GM23338 (cell line): Measurements from ENCODE around the gene HCRT. TPM values are rescaled to one million over a fixed set of nuclear protein-coding genes. Genes with fewer than 3 reads are reported as not detected.

Experiments
- ATAC-seq: fragments of 200-7000 bp; cut with Tn5 transposase; 3 replicates; pipeline ENCODE4 v1.9.1; 2020
- DNase-seq: peaks from one replicate; pipeline ENCODE4 v3.0.0-alpha.2; 2015; ENCODE audit warnings: low spot score
- H2AFZ ChIP-seq: fragments of 200-600 bp; sonication (generic); 2 replicates; pipeline ENCODE4 v1.8.0; 2016; ENCODE audit warnings: antibody characterized with exemption, mild to moderate bottlenecking, moderate library complexity
- H3F3A ChIP-seq: fragments of 200-600 bp; sonication (generic); replicated peaks from 2 replicates; pipeline ENCODE4 v1.8.0; 2017; ENCODE audit warnings: antibody characterized with exemption, mixed run types, low read depth
- H3K27ac ChIP-seq: fragments of 200-600 bp; sonication (generic); 2 replicates; pipeline ENCODE4 v1.6.1; 2016; ENCODE audit warnings: low read depth
- H3K27me3 ChIP-seq: fragments of 200-600 bp; sonication (generic); 2 replicates; pipeline ENCODE4 v1.8.0; 2016; ENCODE audit warnings: mild to moderate bottlenecking, mixed run types, moderate library complexity; ENCODE audit not compliant: insufficient read depth
- H3K36me3 ChIP-seq: fragments of 200-600 bp; sonication (generic); 2 replicates; pipeline ENCODE4 v1.8.0; 2016; ENCODE audit warnings: mild to moderate bottlenecking; ENCODE audit not compliant: insufficient read depth
- H3K4me1 ChIP-seq: fragments of 200-600 bp; sonication (generic); 2 replicates; pipeline ENCODE4 v1.8.0; 2016; ENCODE audit warnings: mild to moderate bottlenecking, moderate library complexity; ENCODE audit not compliant: insufficient read depth
- H3K4me2 ChIP-seq: fragments of 200-600 bp; sonication (generic); 2 replicates; pipeline ENCODE4 v1.7.1; 2017; ENCODE audit warnings: mixed run types
- H3K4me3 ChIP-seq: fragments of 200-600 bp; sonication (generic); 2 replicates; pipeline ENCODE4 v1.6.1; 2016; ENCODE audit warnings: mixed run types
- H3K79me2 ChIP-seq: fragments of 200-600 bp; sonication (generic); replicated peaks from 2 replicates; pipeline ENCODE4 v1.8.0; 2017; ENCODE audit warnings: mild to moderate bottlenecking; ENCODE audit not compliant: insufficient read depth
- H3K9me2 ChIP-seq: fragments of 200-600 bp; sonication (generic); 2 replicates; pipeline ENCODE4 v1.8.0; 2017; ENCODE audit not compliant: insufficient read depth
- H4K20me1 ChIP-seq: fragments of 200-600 bp; sonication (generic); replicated peaks from 2 replicates; pipeline ENCODE4 v1.8.0; 2017; ENCODE audit warnings: mild to moderate bottlenecking; ENCODE audit not compliant: insufficient read depth
- H3K27ac Mint-ChIP-seq: 2 replicates; pipeline ENCODE4 v1.8.0; 2020; ENCODE audit warnings: inconsistent platforms, mild to moderate bottlenecking, moderate library complexity, mixed read lengths
- H3K27me3 Mint-ChIP-seq: 3 replicates; pipeline ENCODE4 v1.8.0; 2022; ENCODE audit warnings: low read depth, mild to moderate bottlenecking, moderate library complexity, mixed read lengths, inconsistent platforms; ENCODE audit not compliant: insufficient read depth, poor library complexity
- H3K36me3 Mint-ChIP-seq: 3 replicates; pipeline ENCODE4 v1.8.0; 2021; ENCODE audit warnings: low read depth, mild to moderate bottlenecking, inconsistent platforms, moderate library complexity, mixed read lengths
- H3K4me1 Mint-ChIP-seq: 3 replicates; pipeline ENCODE4 v1.8.0; 2020; ENCODE audit warnings: mild to moderate bottlenecking, inconsistent platforms, mixed read lengths
- H3K4me3 Mint-ChIP-seq: 3 replicates; pipeline ENCODE4 v1.8.0; 2021; ENCODE audit warnings: moderate library complexity, mild to moderate bottlenecking, inconsistent platforms, mixed read lengths
- H3K9me3 Mint-ChIP-seq: 3 replicates; pipeline ENCODE4 v1.8.0; 2020; ENCODE audit warnings: moderate library complexity, mild to moderate bottlenecking, inconsistent platforms, mixed read lengths
- CREB1 ChIP-seq: fragments of 250-450 bp; sonication (Bioruptor Pico); IDR thresholded peaks from 2 replicates; pipeline ENCODE4 v1.5.0; 2020; ENCODE audit warnings: low read depth, mild to moderate bottlenecking, moderate library complexity
- EZH2 ChIP-seq: fragments of 200-600 bp; sonication (generic); IDR thresholded peaks from one replicate; pipeline ENCODE4 v1.8.0; 2017; ENCODE audit warnings: antibody characterized with exemption, mild to moderate bottlenecking, low read depth; ENCODE audit not compliant: unreplicated experiment
- JUNB ChIP-seq: IDR thresholded peaks from one replicate; pipeline ENCODE4 v1.6.1; 2016; ENCODE audit warnings: antibody characterized with exemption; ENCODE audit not compliant: unreplicated experiment
- NANOG ChIP-seq: IDR thresholded peaks from 2 replicates; pipeline ENCODE4 v1.6.1; 2016; ENCODE audit warnings: antibody characterized with exemption, borderline replicate concordance
- POLR2AphosphoS5 ChIP-seq: IDR thresholded peaks from 2 replicates; pipeline ENCODE4 v1.6.1; 2016; ENCODE audit warnings: antibody characterized with exemption, low read depth
- STAT1 ChIP-seq: IDR thresholded peaks from one replicate; pipeline ENCODE4 v1.6.1; 2016; ENCODE audit warnings: antibody characterized with exemption; ENCODE audit not compliant: unreplicated experiment
- ZNF114 ChIP-seq: fragments of 250-450 bp; sonication (Bioruptor Pico); IDR thresholded peaks from 2 replicates; pipeline ENCODE4 v1.5.0; 2020; ENCODE audit warnings: mild to moderate bottlenecking, moderate library complexity
- ZNF331 ChIP-seq: fragments of 250-450 bp; sonication (Bioruptor Pico); IDR thresholded peaks from 2 replicates; pipeline ENCODE4 v1.5.0; 2020; ENCODE audit warnings: low read depth, mild to moderate bottlenecking, moderate library complexity
- polyA plus RNA-seq: library from polyadenylated mRNA; unstranded; fragments of >200 nt; fragmentation: Nextera tagmentation; extraction: Ambion mirVana; gene quantifications from 2 replicates; pipeline ENCODE4 v1.2.1, GENCODE V29; 2016
- total RNA-seq: library from RNA; depleted of rRNA; stranded (reverse); fragments of >200 nt; shearing (Covaris generic); gene quantifications from 2 replicates; pipeline ENCODE4 v1.2.3, GENCODE V29; 2014
- TF ChIP-seq, protein P1 (sequence below): fragments of 250-450 bp; sonication (Bioruptor Pico); IDR thresholded peaks from 2 replicates; pipeline ENCODE4 v1.5.0; 2020; ENCODE audit warnings: mild to moderate bottlenecking, moderate library complexity
- TF ChIP-seq, protein P2 (sequence below): IDR thresholded peaks from 2 replicates; pipeline ENCODE4 v1.6.1; 2016; ENCODE audit warnings: antibody characterized with exemption
- TF ChIP-seq, protein P3 (sequence below), 2 experiments: fragments of 200-600 bp in 1 of 2; sonication (generic) in 1 of 2; conservative IDR thresholded peaks; 2 replicates each; pipeline versions ENCODE4 v1.5.1 to v1.6.1; 2016 to 2017; ENCODE audit warnings: antibody characterized with exemption in 2 of 2, low read depth in 2 of 2, mild to moderate bottlenecking in 2 of 2, moderate library complexity in 1 of 2
- TF ChIP-seq, protein P4 (sequence below): IDR thresholded peaks from one replicate; pipeline ENCODE4 v1.6.1; 2018; ENCODE audit warnings: antibody characterized with exemption; ENCODE audit not compliant: unreplicated experiment

HCRT gene
- total and polyA plus RNA-seq, 2 experiments from 2014 or later: not detected

DNA sequence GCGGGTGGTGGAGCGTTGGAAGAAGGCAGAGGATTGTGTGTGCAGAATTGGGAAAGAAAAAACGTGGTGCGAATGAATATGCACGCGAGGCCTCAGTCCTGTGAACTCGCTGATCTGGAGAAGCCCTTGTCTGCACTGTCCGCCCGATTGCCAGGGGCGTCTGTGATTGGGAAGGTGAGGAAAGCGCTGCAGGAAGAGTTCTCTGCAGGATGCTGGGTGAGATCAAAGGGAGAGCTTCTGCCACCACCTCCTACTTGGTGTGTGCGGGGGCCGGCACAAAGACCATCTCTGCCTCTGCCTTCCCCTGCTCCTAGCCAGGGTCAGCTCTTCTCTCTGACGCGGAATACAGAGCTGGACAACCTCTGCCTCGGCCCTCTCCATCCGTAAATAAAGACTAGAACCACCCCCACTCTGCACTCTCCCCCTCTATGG is 29.6 kb downstream of the HCRT start:
- Histone ChIP-seq H3K4me1 (peaks cover 17% of the 10 kb centered on the region), H4K20me1 (peaks cover 24% of the 10 kb centered on the region), H3K4me3 (peak overlapping the region; percentile 96), H3K27me3 (no peaks in the 10 kb centered on the region), H2AFZ (peak overlapping the region; percentile 83), H3K36me3 (no peaks in the 10 kb centered on the region), H3F3A (peaks cover 12% of the 10 kb centered on the region; the same call in 1 of the 2 replicates), H3K27ac (no peak overlapping the region), H3K4me2 (peak overlapping the region; percentile 91), H3K79me2 (peaks cover 37% of the 10 kb centered on the region), H3K9me2 (no peaks in the 10 kb centered on the region)
- DNase-seq (peak; percentile 63), ATAC-seq (peak; percentile 32)
- H3K9me3 Mint-ChIP-seq: no peaks in the 10 kb centered on the region
- H3K4me3 Mint-ChIP-seq: peak overlapping the region; percentile 89
- peak overlapping the region; percentile 87 for H3K27ac Mint-ChIP-seq
- H3K4me1 Mint-ChIP-seq: peaks cover 26% of the 10 kb centered on the region
- peaks cover 2% of the 10 kb centered on the region; the same call in 1 of the 3 replicates for H3K36me3 Mint-ChIP-seq
- TF ChIP-seq NANOG (no peak), EZH2 (no peak), JUNB (no peak), STAT1 (no peak), CREB1 (CRISPR knock-in tag) (no peak), ZNF331 (CRISPR knock-in tag) (no peak), ZNF114 (CRISPR knock-in tag) (no peak), POLR2AphosphoS5 (no peak; the same call in none of the 2 replicates)
- TF ChIP-seq, protein P1, sequence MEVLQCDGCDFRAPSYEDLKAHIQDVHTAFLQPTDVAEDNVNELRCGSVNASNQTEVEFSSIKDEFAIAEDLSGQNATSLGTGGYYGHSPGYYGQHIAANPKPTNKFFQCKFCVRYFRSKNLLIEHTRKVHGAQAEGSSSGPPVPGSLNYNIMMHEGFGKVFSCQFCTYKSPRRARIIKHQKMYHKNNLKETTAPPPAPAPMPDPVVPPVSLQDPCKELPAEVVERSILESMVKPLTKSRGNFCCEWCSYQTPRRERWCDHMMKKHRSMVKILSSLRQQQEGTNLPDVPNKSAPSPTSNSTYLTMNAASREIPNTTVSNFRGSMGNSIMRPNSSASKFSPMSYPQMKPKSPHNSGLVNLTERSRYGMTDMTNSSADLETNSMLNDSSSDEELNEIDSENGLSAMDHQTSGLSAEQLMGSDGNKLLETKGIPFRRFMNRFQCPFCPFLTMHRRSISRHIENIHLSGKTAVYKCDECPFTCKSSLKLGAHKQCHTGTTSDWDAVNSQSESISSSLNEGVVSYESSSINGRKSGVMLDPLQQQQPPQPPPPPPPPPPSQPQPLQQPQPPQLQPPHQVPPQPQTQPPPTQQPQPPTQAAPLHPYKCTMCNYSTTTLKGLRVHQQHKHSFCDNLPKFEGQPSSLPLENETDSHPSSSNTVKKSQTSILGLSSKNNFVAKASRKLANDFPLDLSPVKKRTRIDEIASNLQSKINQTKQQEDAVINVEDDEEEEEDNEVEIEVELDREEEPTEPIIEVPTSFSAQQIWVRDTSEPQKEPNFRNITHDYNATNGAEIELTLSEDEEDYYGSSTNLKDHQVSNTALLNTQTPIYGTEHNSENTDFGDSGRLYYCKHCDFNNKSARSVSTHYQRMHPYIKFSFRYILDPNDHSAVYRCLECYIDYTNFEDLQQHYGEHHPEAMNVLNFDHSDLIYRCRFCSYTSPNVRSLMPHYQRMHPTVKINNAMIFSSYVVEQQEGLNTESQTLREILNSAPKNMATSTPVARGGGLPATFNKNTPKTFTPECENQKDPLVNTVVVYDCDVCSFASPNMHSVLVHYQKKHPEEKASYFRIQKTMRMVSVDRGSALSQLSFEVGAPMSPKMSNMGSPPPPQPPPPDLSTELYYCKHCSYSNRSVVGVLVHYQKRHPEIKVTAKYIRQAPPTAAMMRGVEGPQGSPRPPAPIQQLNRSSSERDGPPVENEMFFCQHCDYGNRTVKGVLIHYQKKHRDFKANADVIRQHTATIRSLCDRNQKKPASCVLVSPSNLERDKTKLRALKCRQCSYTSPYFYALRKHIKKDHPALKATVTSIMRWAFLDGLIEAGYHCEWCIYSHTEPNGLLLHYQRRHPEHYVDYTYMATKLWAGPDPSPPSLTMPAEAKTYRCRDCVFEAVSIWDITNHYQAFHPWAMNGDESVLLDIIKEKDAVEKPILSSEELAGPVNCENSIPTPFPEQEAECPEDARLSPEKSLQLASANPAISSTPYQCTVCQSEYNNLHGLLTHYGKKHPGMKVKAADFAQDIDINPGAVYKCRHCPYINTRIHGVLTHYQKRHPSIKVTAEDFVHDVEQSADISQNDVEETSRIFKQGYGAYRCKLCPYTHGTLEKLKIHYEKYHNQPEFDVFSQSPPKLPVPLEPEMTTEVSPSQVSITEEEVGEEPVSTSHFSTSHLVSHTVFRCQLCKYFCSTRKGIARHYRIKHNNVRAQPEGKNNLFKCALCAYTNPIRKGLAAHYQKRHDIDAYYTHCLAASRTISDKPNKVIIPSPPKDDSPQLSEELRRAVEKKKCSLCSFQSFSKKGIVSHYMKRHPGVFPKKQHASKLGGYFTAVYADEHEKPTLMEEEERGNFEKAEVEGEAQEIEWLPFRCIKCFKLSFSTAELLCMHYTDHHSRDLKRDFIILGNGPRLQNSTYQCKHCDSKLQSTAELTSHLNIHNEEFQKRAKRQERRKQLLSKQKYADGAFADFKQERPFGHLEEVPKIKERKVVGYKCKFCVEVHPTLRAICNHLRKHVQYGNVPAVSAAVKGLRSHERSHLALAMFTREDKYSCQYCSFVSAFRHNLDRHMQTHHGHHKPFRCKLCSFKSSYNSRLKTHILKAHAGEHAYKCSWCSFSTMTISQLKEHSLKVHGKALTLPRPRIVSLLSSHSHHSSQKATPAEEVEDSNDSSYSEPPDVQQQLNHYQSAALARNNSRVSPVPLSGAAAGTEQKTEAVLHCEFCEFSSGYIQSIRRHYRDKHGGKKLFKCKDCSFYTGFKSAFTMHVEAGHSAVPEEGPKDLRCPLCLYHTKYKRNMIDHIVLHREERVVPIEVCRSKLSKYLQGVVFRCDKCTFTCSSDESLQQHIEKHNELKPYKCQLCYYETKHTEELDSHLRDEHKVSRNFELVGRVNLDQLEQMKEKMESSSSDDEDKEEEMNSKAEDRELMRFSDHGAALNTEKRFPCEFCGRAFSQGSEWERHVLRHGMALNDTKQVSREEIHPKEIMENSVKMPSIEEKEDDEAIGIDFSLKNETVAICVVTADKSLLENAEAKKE: no peak
- TF ChIP-seq, protein P2, sequence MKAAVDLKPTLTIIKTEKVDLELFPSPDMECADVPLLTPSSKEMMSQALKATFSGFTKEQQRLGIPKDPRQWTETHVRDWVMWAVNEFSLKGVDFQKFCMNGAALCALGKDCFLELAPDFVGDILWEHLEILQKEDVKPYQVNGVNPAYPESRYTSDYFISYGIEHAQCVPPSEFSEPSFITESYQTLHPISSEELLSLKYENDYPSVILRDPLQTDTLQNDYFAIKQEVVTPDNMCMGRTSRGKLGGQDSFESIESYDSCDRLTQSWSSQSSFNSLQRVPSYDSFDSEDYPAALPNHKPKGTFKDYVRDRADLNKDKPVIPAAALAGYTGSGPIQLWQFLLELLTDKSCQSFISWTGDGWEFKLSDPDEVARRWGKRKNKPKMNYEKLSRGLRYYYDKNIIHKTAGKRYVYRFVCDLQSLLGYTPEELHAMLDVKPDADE: no peak
- TF ChIP-seq, protein P3, sequence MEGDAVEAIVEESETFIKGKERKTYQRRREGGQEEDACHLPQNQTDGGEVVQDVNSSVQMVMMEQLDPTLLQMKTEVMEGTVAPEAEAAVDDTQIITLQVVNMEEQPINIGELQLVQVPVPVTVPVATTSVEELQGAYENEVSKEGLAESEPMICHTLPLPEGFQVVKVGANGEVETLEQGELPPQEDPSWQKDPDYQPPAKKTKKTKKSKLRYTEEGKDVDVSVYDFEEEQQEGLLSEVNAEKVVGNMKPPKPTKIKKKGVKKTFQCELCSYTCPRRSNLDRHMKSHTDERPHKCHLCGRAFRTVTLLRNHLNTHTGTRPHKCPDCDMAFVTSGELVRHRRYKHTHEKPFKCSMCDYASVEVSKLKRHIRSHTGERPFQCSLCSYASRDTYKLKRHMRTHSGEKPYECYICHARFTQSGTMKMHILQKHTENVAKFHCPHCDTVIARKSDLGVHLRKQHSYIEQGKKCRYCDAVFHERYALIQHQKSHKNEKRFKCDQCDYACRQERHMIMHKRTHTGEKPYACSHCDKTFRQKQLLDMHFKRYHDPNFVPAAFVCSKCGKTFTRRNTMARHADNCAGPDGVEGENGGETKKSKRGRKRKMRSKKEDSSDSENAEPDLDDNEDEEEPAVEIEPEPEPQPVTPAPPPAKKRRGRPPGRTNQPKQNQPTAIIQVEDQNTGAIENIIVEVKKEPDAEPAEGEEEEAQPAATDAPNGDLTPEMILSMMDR (conservative IDR thresholded peaks at IDR 0.05; ENCODE audit: low read depth in 2 of 2): no peak
- TF ChIP-seq, protein P4, sequence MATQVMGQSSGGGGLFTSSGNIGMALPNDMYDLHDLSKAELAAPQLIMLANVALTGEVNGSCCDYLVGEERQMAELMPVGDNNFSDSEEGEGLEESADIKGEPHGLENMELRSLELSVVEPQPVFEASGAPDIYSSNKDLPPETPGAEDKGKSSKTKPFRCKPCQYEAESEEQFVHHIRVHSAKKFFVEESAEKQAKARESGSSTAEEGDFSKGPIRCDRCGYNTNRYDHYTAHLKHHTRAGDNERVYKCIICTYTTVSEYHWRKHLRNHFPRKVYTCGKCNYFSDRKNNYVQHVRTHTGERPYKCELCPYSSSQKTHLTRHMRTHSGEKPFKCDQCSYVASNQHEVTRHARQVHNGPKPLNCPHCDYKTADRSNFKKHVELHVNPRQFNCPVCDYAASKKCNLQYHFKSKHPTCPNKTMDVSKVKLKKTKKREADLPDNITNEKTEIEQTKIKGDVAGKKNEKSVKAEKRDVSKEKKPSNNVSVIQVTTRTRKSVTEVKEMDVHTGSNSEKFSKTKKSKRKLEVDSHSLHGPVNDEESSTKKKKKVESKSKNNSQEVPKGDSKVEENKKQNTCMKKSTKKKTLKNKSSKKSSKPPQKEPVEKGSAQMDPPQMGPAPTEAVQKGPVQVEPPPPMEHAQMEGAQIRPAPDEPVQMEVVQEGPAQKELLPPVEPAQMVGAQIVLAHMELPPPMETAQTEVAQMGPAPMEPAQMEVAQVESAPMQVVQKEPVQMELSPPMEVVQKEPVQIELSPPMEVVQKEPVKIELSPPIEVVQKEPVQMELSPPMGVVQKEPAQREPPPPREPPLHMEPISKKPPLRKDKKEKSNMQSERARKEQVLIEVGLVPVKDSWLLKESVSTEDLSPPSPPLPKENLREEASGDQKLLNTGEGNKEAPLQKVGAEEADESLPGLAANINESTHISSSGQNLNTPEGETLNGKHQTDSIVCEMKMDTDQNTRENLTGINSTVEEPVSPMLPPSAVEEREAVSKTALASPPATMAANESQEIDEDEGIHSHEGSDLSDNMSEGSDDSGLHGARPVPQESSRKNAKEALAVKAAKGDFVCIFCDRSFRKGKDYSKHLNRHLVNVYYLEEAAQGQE: no peak
- peaks cover 16% of the 10 kb centered on the region for H3K27me3 Mint-ChIP-seq
